HuH-7.5 (cell line): Measurements from ENCODE around the gene CPLX3.
A peak's percentile ranks its signal among the peaks of the same experiment; 100 is the strongest.

Experiments used
- DNase-seq: peaks from one replicate; pipeline ENCODE4 v3.0.0; 2011; ENCODE audit warnings: low spot score

The CPLX3 gene

DNA sequence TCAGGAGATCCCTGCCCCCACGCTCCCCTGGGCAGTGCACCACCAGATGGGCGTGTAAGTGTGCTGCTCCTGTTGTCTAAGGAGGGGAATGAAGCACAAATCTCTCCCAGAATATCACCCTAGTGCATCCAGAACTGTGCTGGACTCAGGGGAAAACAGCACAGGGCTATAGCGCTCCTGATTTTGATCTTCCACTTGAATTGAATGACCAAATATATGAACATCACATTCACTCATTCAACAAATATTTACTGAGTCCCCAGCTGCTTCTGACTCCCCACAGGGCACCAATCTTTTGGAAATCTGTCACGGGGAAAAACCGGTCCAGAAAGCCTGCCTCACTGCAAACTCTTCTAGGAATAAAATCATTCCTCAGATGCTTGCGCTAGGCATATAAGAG is 2.4 kb downstream of the CPLX3 start:
- DNase-seq: no peak

GRCh38 chr15:74829486-74829885 is 3.1 kb downstream of the CPLX3 start:
- no peak for DNase-seq

GRCh38 chr15:74829991-74830390 is 3.6 kb downstream of the CPLX3 start:
- DNase-seq: no peak

DNA sequence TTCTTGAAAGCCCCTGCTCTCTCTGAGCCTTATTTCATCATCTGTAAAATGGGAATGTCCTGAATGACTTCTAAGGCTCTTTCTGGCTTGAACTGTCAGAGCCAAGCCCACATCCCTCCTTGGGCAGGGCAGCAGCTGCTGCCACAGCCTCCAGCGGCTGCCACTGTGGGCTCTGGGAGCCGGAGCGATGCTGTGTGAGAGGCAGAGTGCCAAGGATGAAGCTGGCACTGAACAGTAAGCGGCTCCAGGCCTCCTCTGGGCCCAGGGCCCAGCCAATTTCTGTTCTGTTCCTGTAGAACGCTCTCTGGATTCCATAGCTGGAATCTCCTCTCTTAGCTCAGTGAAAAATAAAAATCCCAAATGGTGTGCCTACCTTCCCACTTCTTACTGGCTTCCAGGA is 4.4 kb downstream of the CPLX3 start:
- no peak for DNase-seq

GRCh38 chr15:74831813-74832495 is 5.5 kb downstream of the CPLX3 start:
- no peak for DNase-seq

DNA sequence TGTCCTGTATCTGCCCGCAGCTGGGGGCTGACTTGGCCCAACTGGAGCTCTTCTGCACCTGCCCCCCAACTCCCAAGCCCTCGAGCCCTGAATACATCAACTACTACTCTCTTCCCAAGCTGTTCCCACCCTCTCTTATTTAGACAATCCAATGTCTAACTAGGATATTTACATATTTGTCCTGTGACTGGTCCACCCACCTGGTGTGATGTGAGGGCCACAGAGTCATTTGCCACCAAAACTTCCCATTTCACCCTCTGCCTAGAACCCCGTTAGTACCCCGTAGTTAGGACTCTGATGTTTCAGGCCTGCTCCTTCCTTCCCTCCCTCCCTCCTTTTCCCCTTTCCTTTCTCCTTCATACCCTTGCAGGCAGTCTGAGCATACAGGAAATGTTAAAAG is 6.4 kb downstream of the CPLX3 start:
- DNase-seq: no peak

DNA sequence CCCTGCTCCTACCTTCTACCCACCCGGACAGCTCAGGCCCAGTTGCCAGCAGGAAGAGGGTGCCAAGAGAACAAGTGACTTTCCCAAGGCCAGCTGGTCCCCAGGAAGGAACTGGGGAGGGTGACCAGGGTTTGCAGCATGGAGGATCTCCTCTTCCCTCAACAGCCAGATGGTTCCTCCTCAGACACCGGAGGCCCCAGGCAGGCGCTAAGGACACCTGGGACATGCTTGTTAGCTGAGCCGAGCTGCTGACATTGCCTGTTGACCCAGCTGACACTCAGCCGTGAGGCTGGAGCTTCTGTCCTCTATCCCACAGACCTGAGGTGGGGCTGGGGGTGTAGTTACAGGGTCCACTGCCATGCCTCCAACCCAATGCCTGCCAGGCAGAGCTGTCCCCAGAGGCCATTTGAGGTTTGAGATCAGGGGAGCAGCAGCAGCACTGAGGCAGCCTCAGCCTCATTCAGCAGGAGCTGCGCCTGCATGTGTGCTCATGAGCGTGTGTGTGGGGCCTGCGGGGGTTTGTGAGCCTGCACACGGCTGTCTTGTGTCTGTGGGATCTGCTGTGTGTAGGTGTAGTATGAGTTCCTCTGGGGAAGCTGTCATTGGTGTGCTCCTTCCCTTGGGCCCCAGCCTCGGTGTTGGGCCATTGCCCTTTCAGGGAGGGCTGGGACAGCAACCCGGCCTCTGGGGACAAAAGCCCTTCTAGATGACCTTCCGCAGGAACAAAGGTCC is 7.1 kb downstream of the CPLX3 start:
- no peak for DNase-seq

DNA sequence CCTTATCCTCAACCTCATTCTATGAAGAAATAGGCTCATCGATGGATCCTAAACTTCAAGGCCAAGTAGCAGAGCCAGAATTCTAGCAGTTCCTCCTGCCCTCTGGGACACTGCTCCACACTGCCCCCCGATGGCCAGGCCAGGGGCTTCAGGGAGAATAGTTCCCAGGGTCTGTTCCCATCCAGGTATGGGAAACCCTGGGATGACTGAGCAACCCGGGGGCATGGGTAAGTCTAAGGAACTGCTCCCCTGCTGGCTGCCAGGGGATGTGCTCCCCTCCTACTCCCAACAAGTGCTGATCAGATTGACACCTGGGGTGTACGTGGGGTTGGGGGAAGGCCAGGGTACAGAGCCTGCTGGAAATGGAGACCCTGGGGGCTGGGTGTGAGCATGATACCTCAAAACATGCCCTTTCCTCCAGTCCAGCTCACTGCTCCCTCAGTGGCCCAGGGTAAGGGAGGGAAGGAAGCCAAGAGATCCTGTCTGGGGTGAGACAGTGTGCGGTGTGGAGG is 8.9 kb downstream of the CPLX3 start:
- DNase-seq: peak; percentile 99

DNA sequence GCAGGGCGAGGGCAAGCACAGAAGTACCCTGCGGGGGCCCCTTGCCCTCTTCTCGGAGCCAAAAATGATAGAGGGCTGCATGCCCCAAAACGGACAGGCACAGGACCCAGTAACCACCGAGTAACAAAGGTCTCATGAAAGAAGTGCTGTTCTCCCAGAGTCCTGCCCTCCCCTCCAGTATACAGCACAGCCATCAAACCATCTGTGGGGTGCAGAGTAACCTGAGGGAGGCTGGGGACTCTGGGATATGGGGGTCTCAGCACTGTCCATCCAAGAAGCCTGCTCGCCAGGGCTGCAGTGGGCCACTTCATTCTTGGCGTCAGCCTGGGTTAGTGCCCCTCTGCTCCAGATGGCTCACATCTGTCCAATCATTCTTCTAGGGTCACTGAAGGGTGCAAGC is 10.4 kb downstream of the CPLX3 start:
- DNase-seq: no peak

DNA sequence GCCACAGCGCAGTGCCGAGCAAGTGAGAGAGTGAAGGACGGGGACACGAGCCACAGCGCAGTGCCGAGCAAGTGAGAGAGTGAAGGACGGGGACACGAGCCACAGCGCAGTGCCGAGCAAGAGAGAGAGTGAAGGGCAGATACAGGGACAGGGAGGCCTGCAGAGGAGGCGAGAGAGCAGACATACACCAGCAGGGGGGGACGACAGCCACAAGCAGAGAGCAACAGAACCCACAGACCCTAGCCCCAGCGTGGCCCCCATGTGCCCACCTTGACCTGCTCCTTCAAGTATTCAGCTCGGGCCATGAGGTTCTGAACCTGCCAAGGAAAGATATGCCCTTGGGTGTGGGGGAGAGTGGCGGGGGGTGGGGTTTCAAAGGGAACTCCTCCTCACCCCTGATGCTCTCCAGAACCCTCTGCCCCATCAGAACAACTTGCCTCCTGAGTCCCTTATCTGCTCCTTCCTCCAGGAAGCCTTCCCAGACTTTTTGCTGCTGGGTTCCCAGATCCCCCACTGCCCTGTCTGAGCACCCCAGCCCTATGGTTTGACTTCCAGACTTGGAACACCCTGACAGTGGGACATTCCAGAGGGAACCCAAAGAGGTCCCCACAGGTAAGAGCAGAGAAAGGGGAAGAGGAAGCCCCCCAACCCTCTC is 11.2 kb downstream of the CPLX3 start:
- no peak for DNase-seq

GRCh38 chr15:74838137-74838516 is 11.7 kb downstream of the CPLX3 start:
- no peak for DNase-seq

- no peak for DNase-seq
Measured at GRCh38 chr15:74838746-74839525, 12.5 kb downstream of the CPLX3 start.

GRCh38 chr15:74839526-74840395 is 13.3 kb downstream of the CPLX3 start:
- no peak for DNase-seq

GRCh38 chr15:74840851-74841775 is 14.7 kb downstream of the CPLX3 start:
- no peak for DNase-seq

DNA sequence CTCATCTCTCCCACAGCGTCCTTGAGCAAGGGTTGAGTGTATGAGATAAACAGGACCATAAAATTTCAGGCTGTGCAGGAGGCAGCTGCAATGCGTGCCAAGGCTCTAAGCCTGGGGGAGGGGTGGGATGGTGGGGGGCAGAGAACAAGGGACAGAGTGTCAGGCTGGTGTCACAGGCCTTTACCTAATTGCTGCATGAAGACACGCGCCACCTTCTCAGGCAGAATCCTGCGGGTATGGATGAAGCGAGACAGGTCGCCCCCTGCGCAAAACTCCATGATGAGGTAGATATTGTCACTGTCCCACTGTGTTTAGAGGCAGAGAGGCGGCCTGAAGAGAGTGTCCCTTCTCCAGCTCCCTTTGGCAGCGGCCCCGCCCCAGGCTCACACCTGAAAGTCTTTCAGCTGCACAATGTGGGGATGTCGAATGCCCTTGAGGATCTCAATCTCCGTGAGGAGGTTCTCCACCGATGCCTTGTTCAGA is 15.5 kb downstream of the CPLX3 start:
- no peak for DNase-seq

GRCh38 chr15:74842581-74843444 is 16.4 kb downstream of the CPLX3 start, which contains the start of gene ULK3:
TSS of gene ULK3 (minus strand) at chr15:74843156. CDS start at chr15:74843105, 51 bp downstream.
- peak; percentile 99 for DNase-seq

GRCh38 chr15:74843445-74843828 is 17.0 kb downstream of the CPLX3 start:
- no peak for DNase-seq

- peak; percentile 45 for DNase-seq
Measured at GRCh38 chr15:74843891-74844299, 17.5 kb downstream of the CPLX3 start.
